ENCODE data around the gene ERBB2.
A peak's percentile ranks its signal among the peaks of the same experiment; 100 is the strongest.
"Not testable (repeated sequence)": the region's sequence is repeated elsewhere in the genome, so short reads cannot be mapped to it uniquely, and the experiment has no call there.

The ERBB2 gene

GRCh38 chr17:39737206-39737759 lies 37.4 kb downstream of the ERBB2 start:
- DNase-seq, result no peak
- in situ Hi-C loops (cut with MboI; ENCODE audit: low pct_unique_long_range_greater_than_20kb, low sequenced_read_pairs), result no loop called here

- no peak for DNase-seq
- in situ Hi-C loops (cut with MboI; ENCODE audit: low pct_unique_long_range_greater_than_20kb, low sequenced_read_pairs), result no loop called here
Observed at GRCh38 chr17:39737760-39738567, 38.1 kb downstream of the ERBB2 start, which contains the start of gene GRB7. Gene GRB7 (plus strand): TSS chr17:39737938. CDS start chr17:39742302, 4,364 bp downstream.

DNA sequence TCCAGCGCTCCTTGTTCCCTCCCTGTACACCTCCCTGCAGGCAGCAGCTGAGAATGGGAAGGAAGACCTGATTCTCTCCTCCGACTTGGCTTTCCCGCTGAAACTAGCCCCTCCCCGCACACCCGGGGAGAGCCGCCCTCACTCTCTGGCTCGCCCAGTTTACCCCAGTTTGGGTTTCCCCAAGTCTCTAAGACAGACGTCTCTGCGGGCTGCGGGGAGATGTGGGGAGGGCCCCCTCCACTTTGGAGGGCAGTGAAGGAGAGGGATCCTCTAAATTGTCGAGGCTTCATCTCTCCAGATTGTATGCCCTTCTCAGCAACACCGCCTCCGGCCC lies 38.7 kb downstream of the ERBB2 start:
- in situ Hi-C loops (cut with MboI; ENCODE audit: low pct_unique_long_range_greater_than_20kb, low sequenced_read_pairs), result no loop called here
- no peak for DNase-seq

DNA sequence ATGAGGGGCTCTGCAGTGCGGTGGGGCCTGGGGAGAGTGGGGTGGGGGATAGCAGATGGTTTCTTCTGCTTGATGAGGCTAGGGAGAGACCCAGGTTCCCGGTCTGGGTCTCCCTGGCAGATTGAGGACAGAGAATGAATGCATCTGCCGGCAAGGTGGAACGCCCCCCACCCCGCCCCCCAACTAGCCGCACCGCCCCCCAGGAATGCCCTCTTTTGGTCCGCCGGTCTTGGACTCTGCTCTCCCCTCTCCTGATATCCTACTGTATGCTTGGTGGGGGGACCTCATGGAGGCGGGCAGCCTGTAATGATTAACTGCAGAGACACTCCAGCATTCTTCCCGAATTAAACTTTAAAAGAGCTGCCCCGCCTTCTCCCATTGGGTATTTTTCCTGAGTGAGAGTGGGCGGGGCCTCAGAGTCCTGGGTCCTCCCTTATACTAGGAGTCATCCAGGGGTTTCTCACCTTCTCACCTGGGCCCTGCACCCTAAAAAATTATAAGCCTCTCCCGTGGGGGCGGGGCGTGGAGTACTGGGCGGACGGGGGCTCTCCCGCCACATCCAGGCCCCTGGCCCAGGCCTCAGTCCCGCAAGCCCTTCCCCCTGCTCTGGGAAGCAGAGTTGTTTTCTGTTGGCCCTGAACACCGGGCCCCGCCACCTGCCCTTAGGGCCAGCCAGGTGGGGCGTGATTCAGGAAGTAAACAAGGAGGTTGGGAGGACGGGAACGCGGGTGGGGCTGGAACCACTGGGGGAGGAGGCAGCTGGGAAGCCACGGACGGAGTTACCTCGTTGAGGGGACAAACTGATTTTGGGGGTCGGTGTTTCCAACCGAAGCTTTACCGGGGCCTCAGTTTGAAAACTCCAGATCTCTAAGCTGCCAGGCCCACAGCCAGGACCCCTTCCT lies 39.4 kb downstream of the ERBB2 start:
- in situ Hi-C loops (cut with MboI; ENCODE audit: low pct_unique_long_range_greater_than_20kb, low sequenced_read_pairs), result no loop called here
- DNase-seq, result no peak

DNA sequence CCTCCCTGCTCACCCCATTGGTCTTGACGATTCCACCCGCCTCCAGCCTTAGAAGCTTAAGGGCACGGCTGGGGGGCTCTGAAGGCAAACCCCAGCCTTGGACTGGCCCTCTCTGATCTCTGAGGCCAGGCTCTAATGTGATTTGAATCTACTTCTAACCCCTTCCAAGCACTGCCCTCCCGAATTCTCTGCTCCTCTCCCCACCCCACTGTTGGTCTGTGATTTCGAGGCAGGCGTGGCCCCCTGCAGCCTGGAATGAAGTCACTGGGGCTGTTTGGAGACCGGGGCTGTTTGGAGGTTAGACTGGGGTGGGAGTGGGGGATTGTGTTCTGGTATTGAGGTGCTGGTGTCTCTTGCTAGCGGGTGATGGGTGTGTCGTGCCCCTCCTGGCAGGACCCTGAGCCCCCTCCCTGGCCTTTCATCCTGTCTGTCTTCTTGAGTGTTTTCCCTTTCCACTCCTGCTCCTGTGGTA lies 40.1 kb downstream of the ERBB2 start:
- in situ Hi-C loops (cut with MboI; ENCODE audit: low pct_unique_long_range_greater_than_20kb, low sequenced_read_pairs), result no loop called here
- DNase-seq, result no peak

DNA sequence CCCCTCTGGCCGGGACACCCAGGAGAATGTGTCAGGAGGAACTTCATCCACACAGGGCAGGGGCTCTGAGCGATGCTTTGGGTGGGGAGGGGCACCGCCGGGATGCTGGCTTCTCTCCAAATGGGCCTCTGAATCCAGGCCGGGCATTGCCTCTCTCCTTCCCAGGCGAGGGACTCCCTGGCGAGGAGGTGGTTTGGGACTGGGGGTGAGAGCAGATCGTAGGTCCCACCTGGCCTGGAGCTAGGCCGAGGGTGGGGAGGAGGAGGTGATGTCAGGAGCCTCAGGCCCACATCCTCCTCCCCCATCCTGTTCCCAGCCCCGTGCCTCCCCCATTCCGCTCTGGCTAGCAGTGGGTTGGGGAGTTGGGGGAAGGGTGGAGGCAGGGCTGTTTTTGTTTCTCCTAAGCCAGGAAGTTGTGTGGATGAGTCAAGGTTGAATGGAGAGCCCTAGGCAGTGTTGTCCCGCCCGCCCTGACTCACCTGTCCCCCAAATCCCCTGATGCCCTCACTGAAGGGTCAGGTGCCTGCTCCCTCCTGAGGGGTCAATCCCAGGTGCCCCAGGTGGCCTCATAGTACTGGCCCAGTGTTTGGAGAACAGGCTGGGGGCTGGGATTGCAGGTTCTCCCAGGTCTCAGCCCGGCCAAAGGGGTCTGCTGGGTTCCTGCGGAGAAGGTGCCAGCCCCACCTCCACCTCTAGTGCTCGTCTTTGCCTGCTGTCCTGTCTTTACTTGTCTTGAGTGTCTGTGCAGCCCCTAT lies 40.7 kb downstream of the ERBB2 start:
- peak; percentile 39 for DNase-seq
- in situ Hi-C loops (cut with MboI; ENCODE audit: low pct_unique_long_range_greater_than_20kb, low sequenced_read_pairs), result no loop called here

- in situ Hi-C loops (cut with MboI; ENCODE audit: low pct_unique_long_range_greater_than_20kb, low sequenced_read_pairs), result no loop called here
- no peak for DNase-seq
Observed at GRCh38 chr17:39742126-39742855, 42.4 kb downstream of the ERBB2 start.

- no peak for DNase-seq
- in situ Hi-C loops (cut with MboI; ENCODE audit: low pct_unique_long_range_greater_than_20kb, low sequenced_read_pairs), result no loop called here
Observed at GRCh38 chr17:39742856-39743436, 43.1 kb downstream of the ERBB2 start.

DNA sequence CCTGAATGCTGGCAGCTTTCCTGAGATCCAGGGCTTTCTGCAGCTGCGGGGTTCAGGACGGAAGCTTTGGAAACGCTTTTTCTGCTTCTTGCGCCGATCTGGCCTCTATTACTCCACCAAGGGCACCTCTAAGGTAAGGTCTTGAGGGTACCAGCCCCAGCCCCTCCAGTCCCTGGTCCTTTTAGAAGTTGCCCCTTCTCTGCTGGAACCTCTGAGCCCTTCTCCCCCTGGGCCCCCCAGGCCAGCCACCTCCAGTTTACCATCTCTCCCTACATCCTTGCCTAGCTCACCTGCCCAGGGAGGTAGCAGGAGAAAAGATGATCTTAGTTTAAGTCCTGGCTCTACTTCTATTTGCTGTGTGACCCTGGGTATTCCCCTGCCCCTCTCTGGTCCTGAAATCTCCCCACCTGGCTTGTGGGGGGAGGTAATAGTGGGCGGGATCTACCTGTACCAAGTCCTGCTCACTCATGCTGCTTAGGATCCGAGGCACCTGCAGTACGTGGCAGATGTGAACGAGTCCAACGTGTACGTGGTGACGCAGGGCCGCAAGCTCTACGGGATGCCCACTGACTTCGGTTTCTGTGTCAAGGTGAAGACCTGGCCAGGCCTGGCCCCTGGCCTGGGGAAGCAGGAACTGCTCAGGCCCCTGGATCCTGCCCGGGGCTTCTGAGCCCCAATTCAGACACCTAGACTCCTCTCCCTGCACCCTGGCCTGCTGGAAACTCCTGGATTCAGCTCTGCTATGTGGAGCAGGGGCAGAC lies 44.4 kb downstream of the ERBB2 start:
- in situ Hi-C loops (cut with MboI; ENCODE audit: low pct_unique_long_range_greater_than_20kb, low sequenced_read_pairs), result no loop called here

GRCh38 chr17:39744836-39745215 lies 45.0 kb downstream of the ERBB2 start:
- DNase-seq, result no peak
- in situ Hi-C loops (cut with MboI; ENCODE audit: low pct_unique_long_range_greater_than_20kb, low sequenced_read_pairs), result no loop called here

More for the DNA sequence above, 44.4 kb downstream of the ERBB2 start:
- DNase-seq, result no peak

GRCh38 chr17:39745335-39746144 lies 45.7 kb downstream of the ERBB2 start:
- in situ Hi-C loops (cut with MboI; ENCODE audit: low pct_unique_long_range_greater_than_20kb, low sequenced_read_pairs), result no loop called here

DNA sequence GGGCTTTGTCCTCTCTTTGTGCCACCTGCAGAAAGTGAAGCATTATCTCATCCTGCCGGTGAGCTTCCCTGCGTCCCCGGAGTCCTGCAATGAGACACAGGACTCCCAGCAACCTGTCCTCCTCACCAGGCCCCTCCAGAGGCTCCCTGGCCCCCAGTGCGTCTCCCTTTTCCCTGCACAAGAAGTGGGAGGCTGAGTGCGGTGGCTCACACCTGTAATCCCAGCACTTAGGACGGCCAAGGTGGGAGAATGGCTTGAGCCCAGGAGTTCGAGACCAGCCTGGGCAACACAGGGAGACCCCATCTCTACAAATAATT lies 46.2 kb downstream of the ERBB2 start:
- no peak for DNase-seq
- in situ Hi-C loops (cut with MboI; ENCODE audit: low pct_unique_long_range_greater_than_20kb, low sequenced_read_pairs), result no loop called here

More at GRCh38 chr17:39745335-39746144, 45.7 kb downstream of the ERBB2 start:
- DNase-seq, result no peak

DNA sequence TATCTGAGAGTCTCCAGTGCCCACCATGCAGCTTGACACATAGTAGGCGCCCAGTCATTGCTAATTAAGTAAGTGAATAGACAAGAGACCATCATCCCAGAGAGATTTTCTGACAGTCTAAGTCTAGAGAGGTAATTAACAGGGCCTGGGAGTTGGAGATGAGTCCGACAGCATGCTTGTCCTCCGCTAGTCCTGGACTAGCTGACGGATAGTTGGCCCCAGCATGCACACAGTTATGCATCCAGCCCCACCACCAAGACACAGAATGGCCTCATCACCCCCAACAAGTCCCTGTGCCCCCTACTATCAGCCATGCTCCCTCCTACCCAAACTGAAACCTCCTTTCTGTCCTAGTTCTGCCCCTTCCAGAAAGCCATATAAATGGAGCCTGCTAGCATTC lies 47.9 kb downstream of the ERBB2 start:
- DNase-seq, result no peak
- in situ Hi-C loops (cut with MboI; ENCODE audit: low pct_unique_long_range_greater_than_20kb, low sequenced_read_pairs), result no loop called here

DNA sequence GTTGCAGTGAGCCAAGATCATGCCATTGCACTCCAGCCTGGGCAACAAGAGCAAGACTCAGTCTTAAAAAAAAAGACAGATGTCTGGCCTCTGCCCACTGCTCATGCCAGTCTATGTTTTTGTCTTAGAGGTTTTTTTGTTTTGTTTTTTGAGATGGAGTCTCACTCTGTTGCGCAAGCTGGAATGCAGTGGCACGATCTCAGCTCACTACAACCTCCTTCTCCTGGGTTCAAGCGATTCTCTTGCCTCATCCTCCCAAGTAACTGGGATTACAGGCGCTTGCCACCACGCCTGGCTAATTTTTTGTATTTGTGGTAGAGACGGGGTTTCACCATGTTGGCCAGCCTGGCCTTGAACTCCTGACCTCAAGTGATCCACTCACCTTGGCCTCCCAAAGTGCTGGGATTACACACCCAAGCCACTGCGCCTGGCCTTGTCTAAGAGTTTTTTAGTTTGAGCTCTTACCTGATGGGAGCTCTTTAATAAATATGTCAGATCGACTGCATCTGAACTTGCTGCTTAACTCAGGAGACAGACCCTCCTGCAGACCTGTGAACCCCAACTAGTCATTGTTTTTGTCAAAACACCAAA lies 48.7 kb downstream of the ERBB2 start:
- DNase-seq; in situ Hi-C loops (cut with MboI; ENCODE audit: low pct_unique_long_range_greater_than_20kb, low sequenced_read_pairs): not testable (repeated sequence)

- peak; percentile 21 for DNase-seq
- in situ Hi-C loops (cut with MboI; ENCODE audit: low pct_unique_long_range_greater_than_20kb, low sequenced_read_pairs), result no loop called here
Observed at GRCh38 chr17:39750131-39751015, 50.5 kb downstream of the ERBB2 start.

All from KBM-7 (cell line).